ENCODE measurements around the gene CTDSPL2.

DNA sequence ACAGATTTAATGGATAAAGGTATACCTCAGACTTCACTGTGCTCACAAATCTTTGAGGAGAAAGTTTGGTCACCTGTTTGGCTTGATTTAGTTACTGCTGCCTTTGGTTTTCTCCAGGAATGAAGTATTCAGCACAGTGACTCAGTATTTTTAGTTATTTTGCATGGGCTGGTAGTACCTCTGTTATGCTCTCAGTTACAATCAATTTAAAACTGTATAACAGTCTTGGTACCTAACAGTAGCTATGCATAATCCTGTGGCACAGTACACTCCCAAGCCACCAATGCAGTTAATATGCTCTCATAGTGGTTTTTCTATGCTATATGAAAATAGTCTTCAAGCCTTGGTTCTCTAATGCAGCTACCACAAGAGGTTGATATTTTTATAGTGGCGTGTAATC, 97.6 kb downstream of the CTDSPL2 start:
- no peak for TF ChIP-seq SIN3A (conservative IDR thresholded peaks at IDR 0.05 in 1 of 2, IDR thresholded peaks at IDR 0.05 in 1 of 2; ENCODE audit: low read depth in 1 of 2, low read length in 2 of 2)
- TF ChIP-seq, protein P1, sequence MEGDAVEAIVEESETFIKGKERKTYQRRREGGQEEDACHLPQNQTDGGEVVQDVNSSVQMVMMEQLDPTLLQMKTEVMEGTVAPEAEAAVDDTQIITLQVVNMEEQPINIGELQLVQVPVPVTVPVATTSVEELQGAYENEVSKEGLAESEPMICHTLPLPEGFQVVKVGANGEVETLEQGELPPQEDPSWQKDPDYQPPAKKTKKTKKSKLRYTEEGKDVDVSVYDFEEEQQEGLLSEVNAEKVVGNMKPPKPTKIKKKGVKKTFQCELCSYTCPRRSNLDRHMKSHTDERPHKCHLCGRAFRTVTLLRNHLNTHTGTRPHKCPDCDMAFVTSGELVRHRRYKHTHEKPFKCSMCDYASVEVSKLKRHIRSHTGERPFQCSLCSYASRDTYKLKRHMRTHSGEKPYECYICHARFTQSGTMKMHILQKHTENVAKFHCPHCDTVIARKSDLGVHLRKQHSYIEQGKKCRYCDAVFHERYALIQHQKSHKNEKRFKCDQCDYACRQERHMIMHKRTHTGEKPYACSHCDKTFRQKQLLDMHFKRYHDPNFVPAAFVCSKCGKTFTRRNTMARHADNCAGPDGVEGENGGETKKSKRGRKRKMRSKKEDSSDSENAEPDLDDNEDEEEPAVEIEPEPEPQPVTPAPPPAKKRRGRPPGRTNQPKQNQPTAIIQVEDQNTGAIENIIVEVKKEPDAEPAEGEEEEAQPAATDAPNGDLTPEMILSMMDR (IDR thresholded peaks at IDR 0.05; ENCODE audit: control extremely low read depth in 1 of 3, insufficient read depth in 1 of 3, low read depth in 1 of 3, low read length in 3 of 3) = no peak
- TF ChIP-seq EP300 (IDR thresholded peaks at IDR 0.05; ENCODE audit: borderline replicate concordance in 1 of 2, low read depth in 2 of 2, low read length in 2 of 2) = no peak
- TF ChIP-seq TEAD4 (IDR thresholded peaks at IDR 0.05; ENCODE audit: low read depth, low read length) = no peak
- no peak for TF ChIP-seq TAF1 (IDR thresholded peaks at IDR 0.05; ENCODE audit: low read depth, low read length)
- TF ChIP-seq, protein P2, sequence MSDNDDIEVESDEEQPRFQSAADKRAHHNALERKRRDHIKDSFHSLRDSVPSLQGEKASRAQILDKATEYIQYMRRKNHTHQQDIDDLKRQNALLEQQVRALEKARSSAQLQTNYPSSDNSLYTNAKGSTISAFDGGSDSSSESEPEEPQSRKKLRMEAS (IDR thresholded peaks at IDR 0.05) = no peak
- TF ChIP-seq RFX5 (IDR thresholded peaks at IDR 0.05; ENCODE audit: borderline replicate concordance, low read depth, low read length) = no peak
- TF ChIP-seq GABPA (IDR thresholded peaks at IDR 0.05; ENCODE audit: borderline replicate concordance, insufficient read depth, low read length) = no peak
- no peak for TF ChIP-seq POLR2AphosphoS5 (IDR thresholded peaks at IDR 0.05; ENCODE audit: low read depth, low read length)
- no peak for TF ChIP-seq EZH2 (IDR thresholded peaks at IDR 0.05; ENCODE audit: low read depth, low read length, severe bottlenecking)
- no peak for TF ChIP-seq ZNF274 (IDR thresholded peaks at IDR 0.05; ENCODE audit: borderline replicate concordance, extremely low read depth, low read length)
- no peak for TF ChIP-seq FOSL1 (IDR thresholded peaks at IDR 0.05; ENCODE audit: insufficient read depth, low read depth, low read length)
- TF ChIP-seq, protein P3, sequence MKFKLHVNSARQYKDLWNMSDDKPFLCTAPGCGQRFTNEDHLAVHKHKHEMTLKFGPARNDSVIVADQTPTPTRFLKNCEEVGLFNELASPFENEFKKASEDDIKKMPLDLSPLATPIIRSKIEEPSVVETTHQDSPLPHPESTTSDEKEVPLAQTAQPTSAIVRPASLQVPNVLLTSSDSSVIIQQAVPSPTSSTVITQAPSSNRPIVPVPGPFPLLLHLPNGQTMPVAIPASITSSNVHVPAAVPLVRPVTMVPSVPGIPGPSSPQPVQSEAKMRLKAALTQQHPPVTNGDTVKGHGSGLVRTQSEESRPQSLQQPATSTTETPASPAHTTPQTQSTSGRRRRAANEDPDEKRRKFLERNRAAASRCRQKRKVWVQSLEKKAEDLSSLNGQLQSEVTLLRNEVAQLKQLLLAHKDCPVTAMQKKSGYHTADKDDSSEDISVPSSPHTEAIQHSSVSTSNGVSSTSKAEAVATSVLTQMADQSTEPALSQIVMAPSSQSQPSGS (IDR thresholded peaks at IDR 0.05; ENCODE audit: low read length) = no peak
- TF ChIP-seq JUND (IDR thresholded peaks at IDR 0.05; ENCODE audit: low read length) = no peak
